GM18867 (cell line): ENCODE measurements around the gene LRP4.
"Not testable (repeated sequence)": the region's sequence is repeated elsewhere in the genome, so short reads cannot be mapped to it uniquely, and the experiment has no call there.

Experiments used
- ATAC-seq: cut with Tn5 transposase; IDR thresholded peaks from one replicate; pipeline ENCODE4 v1.9.1; 2021; ENCODE audit warnings: mild to moderate bottlenecking, moderate library complexity; ENCODE audit not compliant: unreplicated experiment

Gene LRP4

GRCh38 chr11:46918083-46918787 lies at the start of gene LRP4:
Gene LRP4 (minus strand): TSS chr11:46918550. CDS start chr11:46918379, 171 bp downstream.
- no peak for ATAC-seq

- ATAC-seq, result no peak
Observed at GRCh38 chr11:46967962-46968361, 49.6 kb upstream of the LRP4 start.

- no peak for ATAC-seq
Observed at GRCh38 chr11:46966773-46967172, 48.4 kb upstream of the LRP4 start.

- no peak for ATAC-seq
Observed at GRCh38 chr11:46963844-46964243, 45.5 kb upstream of the LRP4 start.

GRCh38 chr11:46961886-46962285 lies 43.5 kb upstream of the LRP4 start:
- ATAC-seq, result not testable (repeated sequence)

GRCh38 chr11:46961041-46961440 lies 42.7 kb upstream of the LRP4 start:
- no peak for ATAC-seq

GRCh38 chr11:46958777-46959176 lies 40.4 kb upstream of the LRP4 start:
- no peak for ATAC-seq

- no peak for ATAC-seq
Observed at GRCh38 chr11:46953093-46953492, 34.7 kb upstream of the LRP4 start.

- ATAC-seq, result no peak
Observed at GRCh38 chr11:46952553-46952952, 34.2 kb upstream of the LRP4 start.

GRCh38 chr11:46951864-46952263 lies 33.5 kb upstream of the LRP4 start:
- ATAC-seq, result no peak

GRCh38 chr11:46949297-46949696 lies 30.9 kb upstream of the LRP4 start:
- ATAC-seq, result no peak

GRCh38 chr11:46948378-46949131 lies 30.2 kb upstream of the LRP4 start:
- no peak for ATAC-seq

- ATAC-seq, result no peak
Observed at GRCh38 chr11:46947399-46948077, 29.2 kb upstream of the LRP4 start.

GRCh38 chr11:46944356-46945075 lies 26.2 kb upstream of the LRP4 start:
- no peak for ATAC-seq

- no peak for ATAC-seq
Observed at GRCh38 chr11:46942172-46942571, 23.8 kb upstream of the LRP4 start.

GRCh38 chr11:46936138-46937110 lies 18.1 kb upstream of the LRP4 start, which contains the start of gene CSTPP1:
Gene CSTPP1 (plus strand): TSS chr11:46936761. CDS start chr11:46936806, 45 bp downstream.
- ATAC-seq, result peak; percentile 97

GRCh38 chr11:46930089-46930488 lies 11.7 kb upstream of the LRP4 start:
- no peak for ATAC-seq

- ATAC-seq, result not testable (repeated sequence)
Observed at GRCh38 chr11:46928701-46929100, 10.4 kb upstream of the LRP4 start.

GRCh38 chr11:46927928-46928327 lies 9.6 kb upstream of the LRP4 start:
- not testable (repeated sequence) for ATAC-seq

- no peak for ATAC-seq
Observed at GRCh38 chr11:46920755-46921154, 2.4 kb upstream of the LRP4 start.
